Neural cell (in vitro differentiated cells): ENCODE results near the gene MREG. TPM values are rescaled to one million over a fixed set of nuclear protein-coding genes. Genes with fewer than 3 reads are reported as not detected.

Source experiments
- H2AFZ ChIP-seq: fragments of 200-600, 300-800 bp; sonication (generic), shearing (Covaris generic); 2 replicates; pipeline ENCODE4 v1.6.0; 2014; ENCODE audit warnings: low read depth, mild to moderate bottlenecking, antibody characterized with exemption, low read length, moderate library complexity
- H3F3A ChIP-seq: fragments of 200-600 bp; shearing (Covaris generic); 2 replicates; pipeline ENCODE4 v1.6.1; 2016; ENCODE audit warnings: mild to moderate bottlenecking, moderate library complexity, mixed read lengths, antibody characterized with exemption, low read length; ENCODE audit not compliant: insufficient read depth, poor library complexity, severe bottlenecking
- H3K27ac ChIP-seq: fragments of 200-600, 300-800 bp; sonication (generic), shearing (Covaris generic); 2 replicates; pipeline ENCODE4 v1.5.1; 2014; ENCODE audit warnings: mild to moderate bottlenecking, low read length, moderate library complexity
- H3K27me3 ChIP-seq: fragments of 300-800, 200-600 bp; sonication (generic), shearing (Covaris generic); 2 replicates; pipeline ENCODE4 v1.6.0; 2014; ENCODE audit warnings: mild to moderate bottlenecking, low read depth, low read length, moderate library complexity; ENCODE audit not compliant: insufficient read depth
- H3K36me3 ChIP-seq: fragments of 300-800, 200-600 bp; sonication (generic), shearing (Covaris generic); 2 replicates; pipeline ENCODE4 v1.5.1; 2014; ENCODE audit warnings: mild to moderate bottlenecking, antibody characterized with exemption, low read length, moderate library complexity; ENCODE audit not compliant: insufficient read depth
- H3K4me2 ChIP-seq: fragments of 300-800, 200-600 bp; sonication (generic), shearing (Covaris generic); 2 replicates; pipeline ENCODE4 v1.6.0; 2014; ENCODE audit warnings: mild to moderate bottlenecking, low read length
- H3K4me3 ChIP-seq: fragments of 300-800, 200-600 bp; sonication (generic), shearing (Covaris generic); 2 replicates; pipeline ENCODE4 v1.5.1; 2014; ENCODE audit warnings: mild to moderate bottlenecking, low read length, moderate library complexity
- H3K79me2 ChIP-seq: fragments of 200-600 bp; shearing (Covaris generic); replicated peaks from 2 replicates; pipeline ENCODE4 v1.6.0; 2014; ENCODE audit warnings: mild to moderate bottlenecking, low read length, moderate library complexity; ENCODE audit not compliant: insufficient read depth
- H3K9ac ChIP-seq: fragments of 300-800, 200-600 bp; sonication (generic), shearing (Covaris generic); 2 replicates; pipeline ENCODE4 v1.6.1; 2016; ENCODE audit warnings: mild to moderate bottlenecking, low read length, mixed read lengths
- H3K9me2 ChIP-seq: fragments of 200-600 bp; shearing (Covaris generic); 2 replicates; pipeline ENCODE4 v1.6.1; 2016; ENCODE audit warnings: mild to moderate bottlenecking, low read length, mixed read lengths; ENCODE audit not compliant: insufficient read depth
- H3K9me3 ChIP-seq: fragments of 200-600, 300-800 bp; sonication (generic), shearing (Covaris generic); 2 replicates; pipeline ENCODE4 v1.6.1; 2016; ENCODE audit warnings: mild to moderate bottlenecking, mixed run types, low read length, moderate library complexity, mixed read lengths
- H4K20me1 ChIP-seq: fragments of 200-600 bp; shearing (Covaris generic); 2 replicates; pipeline ENCODE4 v1.6.1; 2016; ENCODE audit warnings: mild to moderate bottlenecking, mixed run types; ENCODE audit not compliant: insufficient read depth
- EP300 ChIP-seq: fragments of 450-650 bp; conservative IDR thresholded peaks from 2 replicates; pipeline ENCODE4 v1.6.1; 2014; ENCODE audit warnings: antibody characterized with exemption, mild to moderate bottlenecking, moderate library complexity; ENCODE audit not compliant: poor library complexity, severe bottlenecking
- EZH2 ChIP-seq: fragments of 200-600, 300-800 bp; shearing (Covaris generic), sonication (generic); IDR thresholded peaks from 2 replicates; pipeline ENCODE4 v1.6.1; 2014; ENCODE audit warnings: antibody characterized with exemption, low read length, borderline replicate concordance, mild to moderate bottlenecking; ENCODE audit not compliant: insufficient read depth, poor library complexity, severe bottlenecking
- MXI1 ChIP-seq: fragments of 450-650 bp; conservative IDR thresholded peaks from 2 replicates; pipeline ENCODE4 v1.6.1; 2014; ENCODE audit warnings: antibody characterized with exemption, mild to moderate bottlenecking; ENCODE audit not compliant: poor library complexity, severe bottlenecking
- POLR2AphosphoS5 ChIP-seq: IDR thresholded peaks from 2 replicates; pipeline ENCODE4 v1.6.1; 2012
- RAD21 ChIP-seq: fragments of 450-650 bp; conservative IDR thresholded peaks from 2 replicates; pipeline ENCODE4 v1.6.1; 2014; ENCODE audit warnings: antibody characterized with exemption, mild to moderate bottlenecking, moderate library complexity
- REST ChIP-seq: IDR thresholded peaks from 2 replicates; pipeline ENCODE4 v1.6.1; 2012; ENCODE audit warnings: borderline replicate concordance
- SMC3 ChIP-seq: fragments of 450-650 bp; conservative IDR thresholded peaks from 2 replicates; pipeline ENCODE4 v1.6.1; 2014; ENCODE audit warnings: antibody characterized with exemption, mild to moderate bottlenecking, moderate library complexity; ENCODE audit not compliant: poor library complexity
- TAF1 ChIP-seq: IDR thresholded peaks from 2 replicates; pipeline ENCODE4 v1.6.1; 2012; ENCODE audit warnings: low read depth
- polyA plus RNA-seq: library from polyadenylated mRNA; depleted of rRNA; stranded (reverse); fragments of >200 nt; gene quantifications from 2 replicates; pipeline ENCODE4 v1.2.3, GENCODE V29; 2014
- TF ChIP-seq, protein P1 (sequence below): fragments of 450-650 bp; IDR thresholded peaks from 2 replicates; pipeline ENCODE4 v1.5.1; 2014; ENCODE audit warnings: antibody characterized with exemption, mild to moderate bottlenecking, moderate library complexity; ENCODE audit not compliant: poor library complexity, severe bottlenecking

The MREG gene
- polyA plus RNA-seq, 1 donor from 2014 or later, result 9.1 TPM

DNA sequence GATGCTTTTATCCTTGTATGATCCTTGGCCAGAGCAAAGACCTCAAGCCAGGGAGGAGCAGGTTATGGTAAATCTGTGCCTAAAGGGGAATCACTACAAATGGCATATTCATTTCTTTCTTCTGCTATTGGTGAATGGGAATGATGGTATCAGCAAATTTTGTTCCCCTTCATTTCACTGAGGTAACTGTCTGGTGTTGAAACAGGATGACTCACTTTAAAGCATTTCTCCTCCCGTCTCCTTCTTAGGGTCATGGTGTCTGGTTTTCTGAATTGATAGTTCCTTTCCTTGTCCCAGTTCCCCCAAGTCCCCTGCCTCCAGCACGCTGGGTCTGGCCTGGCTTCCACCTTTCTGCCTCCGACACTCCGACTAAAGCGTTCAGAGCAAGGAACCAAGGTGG lies 109.2 kb downstream of the MREG start:
- H4K20me1 ChIP-seq, result no peaks in the 10 kb centered on the region
- H3F3A ChIP-seq, result no peaks in the 10 kb centered on the region
- H3K27me3 ChIP-seq, result no peaks in the 10 kb centered on the region
- no peaks in the 10 kb centered on the region for H3K79me2 ChIP-seq
- no peak overlapping the region for H3K4me3 ChIP-seq
- H3K9ac ChIP-seq, result no peak overlapping the region
- no peak overlapping the region for H3K27ac ChIP-seq
- no peak overlapping the region for H3K4me2 ChIP-seq
- H3K9me2 ChIP-seq, result no peaks in the 10 kb centered on the region
- TF ChIP-seq MXI1, result no peak
- TF ChIP-seq REST, result no peak
- TF ChIP-seq EZH2, result no peak
- no peak for TF ChIP-seq SMC3
- TF ChIP-seq, protein P1, sequence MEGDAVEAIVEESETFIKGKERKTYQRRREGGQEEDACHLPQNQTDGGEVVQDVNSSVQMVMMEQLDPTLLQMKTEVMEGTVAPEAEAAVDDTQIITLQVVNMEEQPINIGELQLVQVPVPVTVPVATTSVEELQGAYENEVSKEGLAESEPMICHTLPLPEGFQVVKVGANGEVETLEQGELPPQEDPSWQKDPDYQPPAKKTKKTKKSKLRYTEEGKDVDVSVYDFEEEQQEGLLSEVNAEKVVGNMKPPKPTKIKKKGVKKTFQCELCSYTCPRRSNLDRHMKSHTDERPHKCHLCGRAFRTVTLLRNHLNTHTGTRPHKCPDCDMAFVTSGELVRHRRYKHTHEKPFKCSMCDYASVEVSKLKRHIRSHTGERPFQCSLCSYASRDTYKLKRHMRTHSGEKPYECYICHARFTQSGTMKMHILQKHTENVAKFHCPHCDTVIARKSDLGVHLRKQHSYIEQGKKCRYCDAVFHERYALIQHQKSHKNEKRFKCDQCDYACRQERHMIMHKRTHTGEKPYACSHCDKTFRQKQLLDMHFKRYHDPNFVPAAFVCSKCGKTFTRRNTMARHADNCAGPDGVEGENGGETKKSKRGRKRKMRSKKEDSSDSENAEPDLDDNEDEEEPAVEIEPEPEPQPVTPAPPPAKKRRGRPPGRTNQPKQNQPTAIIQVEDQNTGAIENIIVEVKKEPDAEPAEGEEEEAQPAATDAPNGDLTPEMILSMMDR, result no peak
- TF ChIP-seq TAF1, result no peak
- TF ChIP-seq RAD21, result no peak
- TF ChIP-seq EP300, result no peak
- TF ChIP-seq POLR2AphosphoS5, result no peak
- no peaks in the 10 kb centered on the region for H3K9me3 ChIP-seq
- no peak overlapping the region for H2AFZ ChIP-seq
- no peaks in the 10 kb centered on the region for H3K36me3 ChIP-seq

- H3K4me3 ChIP-seq, result no peak overlapping the region
- no peaks in the 10 kb centered on the region for H3F3A ChIP-seq
- no peak overlapping the region for H3K27ac ChIP-seq
- H3K9ac ChIP-seq, result no peak overlapping the region
- H4K20me1 ChIP-seq, result no peaks in the 10 kb centered on the region
- no peaks in the 10 kb centered on the region for H3K79me2 ChIP-seq
- H3K9me2 ChIP-seq, result no peaks in the 10 kb centered on the region
- H3K27me3 ChIP-seq, result no peaks in the 10 kb centered on the region
- TF ChIP-seq REST, result no peak
- TF ChIP-seq EP300, result no peak
- no peak for TF ChIP-seq TAF1
- TF ChIP-seq, protein P1, result no peak
- no peak for TF ChIP-seq POLR2AphosphoS5
- TF ChIP-seq RAD21, result no peak
- TF ChIP-seq EZH2, result no peak
- TF ChIP-seq SMC3, result no peak
- no peak for TF ChIP-seq MXI1
- H3K36me3 ChIP-seq, result no peaks in the 10 kb centered on the region
- no peak overlapping the region for H2AFZ ChIP-seq
- no peaks in the 10 kb centered on the region for H3K9me3 ChIP-seq
- H3K4me2 ChIP-seq, result no peak overlapping the region
Observed at GRCh38 chr2:215903203-215903602, 110.1 kb downstream of the MREG start.
